IMR-90 (cell line): Measurements from ENCODE around the gene RBKS. TPM values are rescaled to one million over a fixed set of nuclear protein-coding genes. Genes with fewer than 3 reads are reported as not detected.

ENCODE experiments used
- polyA plus RNA-seq, 3 experiments: library from polyadenylated mRNA; depleted of rRNA; stranded (reverse); fragments of >200 nt; gene quantifications; 2 replicates each; pipeline ENCODE4 v1.2.3, GENCODE V29; 2012; ENCODE audit warnings: low replicate concordance in 1 of 3
- total RNA-seq: library from RNA; depleted of rRNA; stranded (reverse); fragments of >200 nt; gene quantifications from 2 replicates; pipeline ENCODE4 v1.2.3, GENCODE V29; 2012; rRNA removed

Gene RBKS
- total and polyA plus RNA-seq, 2 of the 4 experiments (the other 2 are of a cell fraction) = 1.1 to 1.4 TPM

Other genes with a start within 250 kb of the RBKS start
- gene SUPT7L, start 226.8 kb downstream of the RBKS start, total RNA-seq = 16.7 and 23.1 TPM in 2 replicates
- 31.3 and 33.4 TPM in 2 replicates for gene SUPT7L, start 226.8 kb downstream of the RBKS start, polyA plus RNA-seq (2012; rRNA removed)
- 11.7 and 17.8 TPM in 2 replicates for gene SLC4A1AP, start 226.5 kb downstream of the RBKS start, total RNA-seq
- gene SLC4A1AP, start 226.5 kb downstream of the RBKS start, polyA plus RNA-seq (2012; rRNA removed) = 13.3 and 13.6 TPM in 2 replicates
- gene MRPL33, start 118.7 kb downstream of the RBKS start, total RNA-seq = 13.3 and 48.6 TPM in 2 replicates
- gene MRPL33, start 118.7 kb downstream of the RBKS start, polyA plus RNA-seq (2012; rRNA removed) = 88.0 and 101 TPM in 2 replicates
- 16.7 and 23.1 TPM in 2 replicates for gene BABAM2, start 342 bp upstream of the RBKS start, total RNA-seq
- 20.3 and 20.9 TPM in 2 replicates for gene BABAM2, start 342 bp upstream of the RBKS start, polyA plus RNA-seq (2012; rRNA removed)